ENCODE results near the gene HDDC2.

GRCh38 chr6:125339653-125340052 is 37.9 kb upstream of the HDDC2 start:
- TF ChIP-seq CTCF (IDR thresholded peaks at IDR 0.05), result no peak
- no peak for TF ChIP-seq POLR2A (IDR thresholded peaks at IDR 0.05)

Data from heart left ventricle (tissue), 13 donors.